Upper lobe of left lung (tissue), 4 donors: ENCODE data around the gene ST3GAL3.

ENCODE experiments used
- CTCF ChIP-seq, 6 experiments: fragments of 450-650 bp in 4 of 6; fragments of 200-600 bp in 2 of 6; sonication (generic) in 2 of 6; IDR thresholded peaks; one replicate each; pipeline ENCODE4 v1.5.1; 2016 to 2019; ENCODE audit warnings: antibody characterized with exemption in 6 of 6
- EP300 ChIP-seq, 4 donors: sonication (generic); formaldehyde crosslinking; IDR thresholded peaks; one replicate each; pipeline ENCODE4 v1.5.1; 2017; ENCODE audit warnings: antibody characterized with exemption in 4 of 4, control low read depth in 2 of 4
- POLR2A ChIP-seq, 4 donors: fragments of 450-650 bp; IDR thresholded peaks; one replicate each; pipeline ENCODE4 v1.5.1; 2016 to 2017; ENCODE audit warnings: antibody characterized with exemption in 4 of 4, mild to moderate bottlenecking in 2 of 4

GRCh38 chr1:43750083-43750482, 42.7 kb downstream of the ST3GAL3 start:
- TF ChIP-seq CTCF (IDR thresholded peaks at IDR 0.05): no peak
- no peak for TF ChIP-seq POLR2A (IDR thresholded peaks at IDR 0.05)
- TF ChIP-seq EP300 (IDR thresholded peaks at IDR 0.05): no peak
